ENCODE results near the gene SPRED3. TPM values are rescaled to one million over a fixed set of nuclear protein-coding genes. Genes with fewer than 3 reads are reported as not detected.

The SPRED3 gene
- total RNA-seq, 1 experiment from 2014 or later, result 5.4 TPM

GRCh38 chr19:38400361-38400760 is 11.9 kb downstream of the SPRED3 start:
- intact Hi-C loops (cut with micrococcal nuclease; ENCODE audit: unreplicated experiment), result loop anchor here (5.0 kb wide), 1 partner anchor 532 kb away; the partner anchor contains the start of genes MRPS12 and SARS2
- Mint-ChIP-seq H3K9me3 (ENCODE audit: low read depth, unreplicated experiment) (no peaks in the 10 kb centered on the region), H3K27ac (ENCODE audit: unreplicated experiment) (no peak overlapping the region), H3K4me1 (ENCODE audit: low read depth, unreplicated experiment) (no peaks in the 10 kb centered on the region), H3K4me3 (ENCODE audit: low read depth, unreplicated experiment) (no peak overlapping the region), H3K36me3 (ENCODE audit: insufficient read depth, unreplicated experiment) (peaks cover 31% of the 10 kb centered on the region), H3K27me3 (ENCODE audit: unreplicated experiment) (no peaks in the 10 kb centered on the region)
- no peak for TF ChIP-seq CTCF (IDR thresholded peaks at IDR 0.05; ENCODE audit: unreplicated experiment)
- CTCF ChIA-PET, result interaction anchor here (0.6 to 1.4 kb wide), 3 partner anchors 10 to 86 kb away, joined by 3 to 5 read pairs (median 4); partner anchors contain the start of gene GGN
- DNase-seq, result no peak
- no TSS peak for BruUV-seq (replicated peaks)

GRCh38 chr19:38401148-38401547 is 12.7 kb downstream of the SPRED3 start:
- Mint-ChIP-seq H3K9me3 (ENCODE audit: low read depth, unreplicated experiment) (no peaks in the 10 kb centered on the region), H3K4me3 (ENCODE audit: low read depth, unreplicated experiment) (no peak overlapping the region), H3K27me3 (ENCODE audit: unreplicated experiment) (no peaks in the 10 kb centered on the region), H3K4me1 (ENCODE audit: low read depth, unreplicated experiment) (no peaks in the 10 kb centered on the region), H3K27ac (ENCODE audit: unreplicated experiment) (no peak overlapping the region), H3K36me3 (ENCODE audit: insufficient read depth, unreplicated experiment) (peaks cover 36% of the 10 kb centered on the region)
- no peak for TF ChIP-seq CTCF (IDR thresholded peaks at IDR 0.05; ENCODE audit: unreplicated experiment)
- no peak for DNase-seq
- no TSS peak for BruUV-seq (replicated peaks)
- intact Hi-C loops (cut with micrococcal nuclease; ENCODE audit: unreplicated experiment), result loop anchor here (5.0 kb wide), 1 partner anchor 531 kb away; the partner anchor contains the start of genes MRPS12 and SARS2
- CTCF ChIA-PET, result no interaction called here

- no TSS peak for BruUV-seq (replicated peaks)
- CTCF ChIA-PET, result interaction anchor here (0.6 to 1.9 kb wide), 27 partner anchors 9 to 557 kb away, joined by 3 to 26 read pairs (median 4); partner anchors contain the start of genes ACTN4, EIF3K, GGN and MRPS12
- Mint-ChIP-seq H3K36me3 (ENCODE audit: insufficient read depth, unreplicated experiment) (peaks cover 37% of the 10 kb centered on the region), H3K27ac (ENCODE audit: unreplicated experiment) (peak overlapping the region; percentile 92), H3K4me3 (ENCODE audit: low read depth, unreplicated experiment) (peak overlapping the region; percentile 99), H3K27me3 (ENCODE audit: unreplicated experiment) (no peaks in the 10 kb centered on the region), H3K9me3 (ENCODE audit: low read depth, unreplicated experiment) (no peaks in the 10 kb centered on the region), H3K4me1 (ENCODE audit: low read depth, unreplicated experiment) (no peaks in the 10 kb centered on the region)
- intact Hi-C loops (cut with micrococcal nuclease; ENCODE audit: unreplicated experiment), result loop anchor here (2.0 to 5.0 kb wide), 2 partner anchors 234 to 530 kb away; partner anchors contain the start of genes MRPS12 and SARS2
- TF ChIP-seq CTCF (IDR thresholded peaks at IDR 0.05; ENCODE audit: unreplicated experiment), result no peak
- DNase-seq, result no peak
Observed at GRCh38 chr19:38402623-38402966, 14.1 kb downstream of the SPRED3 start.

- peak within 1 kb of the TSS; percentile 99 for H3K4me3 Mint-ChIP-seq (ENCODE audit: low read depth, unreplicated experiment)
- H3K36me3 Mint-ChIP-seq (ENCODE audit: insufficient read depth, unreplicated experiment), result peaks cover 37% of the 10 kb centered on the region
- H3K27ac Mint-ChIP-seq (ENCODE audit: unreplicated experiment), result peak within 1 kb of the TSS; percentile 92
- peak; percentile 99 for TF ChIP-seq CTCF (IDR thresholded peaks at IDR 0.05; ENCODE audit: unreplicated experiment)
- no peaks in the 10 kb centered on the region for H3K27me3 Mint-ChIP-seq (ENCODE audit: unreplicated experiment)
- H3K9me3 Mint-ChIP-seq (ENCODE audit: low read depth, unreplicated experiment), result no peaks in the 10 kb centered on the region
- peak; percentile 98 for DNase-seq
- no peaks in the 10 kb centered on the region for H3K4me1 Mint-ChIP-seq (ENCODE audit: low read depth, unreplicated experiment)
- intact Hi-C loops (cut with micrococcal nuclease; ENCODE audit: unreplicated experiment), result loop anchor here (2.0 to 5.0 kb wide), 2 partner anchors 234 to 529 kb away; partner anchors contain the start of genes MRPS12 and SARS2
- CTCF ChIA-PET, result interaction anchor here (0.6 to 1.9 kb wide), 28 partner anchors 8 to 557 kb away, joined by 3 to 26 read pairs (median 4); partner anchors contain the start of genes ACTN4, EIF3K, GGN and MRPS12
- no TSS peak for BruUV-seq (replicated peaks)
Observed at GRCh38 chr19:38402967-38403674, 14.6 kb downstream of the SPRED3 start, which contains the start of gene FAM98C. FAM98C (plus strand) TSS chr19:38403093; CDS start chr19:38403154, 61 bp downstream.

All from Calu3 (cell line).